Embryonic facial prominence (tissue), 1 donor: ENCODE results near the gene NOD1.
"Not testable (repeated sequence)": the region's sequence is repeated elsewhere in the genome, so short reads cannot be mapped to it uniquely, and the experiment has no call there.

Experiments used
- DNase-seq: peaks from one replicate; pipeline ENCODE4 v3.0.0-alpha.2; 2016; ENCODE audit errors: extremely low spot score

The NOD1 gene

GRCh38 chr7:30504301-30505173 lies 26.0 kb upstream of the NOD1 start, which contains the start of gene GGCT:
GGCT (minus strand) TSS chr7:30504829; CDS start chr7:30504709, 120 bp downstream.
- DNase-seq = peak; percentile 92

- DNase-seq = no peak
Observed at GRCh38 chr7:30503274-30504212, 25.0 kb upstream of the NOD1 start.

- DNase-seq = no peak
Observed at GRCh38 chr7:30502470-30503251, 24.1 kb upstream of the NOD1 start.

GRCh38 chr7:30501264-30501663 lies 22.7 kb upstream of the NOD1 start:
- no peak for DNase-seq

- no peak for DNase-seq
Observed at GRCh38 chr7:30493228-30493627, 14.6 kb upstream of the NOD1 start.

GRCh38 chr7:30491417-30491816 lies 12.8 kb upstream of the NOD1 start:
- DNase-seq = no peak

GRCh38 chr7:30487371-30487770 lies 8.8 kb upstream of the NOD1 start:
- no peak for DNase-seq

- no peak for DNase-seq
Observed at GRCh38 chr7:30485667-30486066, 7.1 kb upstream of the NOD1 start.

GRCh38 chr7:30481416-30481815 lies 2.8 kb upstream of the NOD1 start:
- not testable (repeated sequence) for DNase-seq

GRCh38 chr7:30479202-30480120 lies 877 bp upstream of the NOD1 start:
- DNase-seq = no peak

GRCh38 chr7:30476459-30477145 lies 2.0 kb downstream of the NOD1 start:
- no peak for DNase-seq

- DNase-seq = no peak
Observed at GRCh38 chr7:30475580-30475979, 3.0 kb downstream of the NOD1 start.

GRCh38 chr7:30474893-30475292 lies 3.7 kb downstream of the NOD1 start:
- DNase-seq = no peak

GRCh38 chr7:30474485-30474884 lies 4.1 kb downstream of the NOD1 start:
- no peak for DNase-seq

GRCh38 chr7:30473903-30474302 lies 4.7 kb downstream of the NOD1 start:
- DNase-seq = no peak

- no peak for DNase-seq
Observed at GRCh38 chr7:30472784-30473775, 5.5 kb downstream of the NOD1 start.

- no peak for DNase-seq
Observed at GRCh38 chr7:30472081-30472783, 6.4 kb downstream of the NOD1 start.

GRCh38 chr7:30471205-30471604 lies 7.4 kb downstream of the NOD1 start:
- no peak for DNase-seq
